ENCODE results near the gene CHGA.

GRCh38 chr14:92958373-92959188 is 35.6 kb downstream of the CHGA start:
- TF ChIP-seq CTCF (IDR thresholded peaks at IDR 0.05) (no peak), POLR2AphosphoS5 (IDR thresholded peaks at IDR 0.05; ENCODE audit: insufficient read depth in 1 of 2, low read depth in 1 of 2) (no peak)
